HG03064 (cell line): ENCODE results near the gene IQSEC3.

Source experiments
- ATAC-seq: cut with Tn5 transposase; IDR thresholded peaks from one replicate; pipeline ENCODE4 v1.9.1; 2021; ENCODE audit warnings: low read depth; ENCODE audit not compliant: unreplicated experiment

The IQSEC3 gene

DNA sequence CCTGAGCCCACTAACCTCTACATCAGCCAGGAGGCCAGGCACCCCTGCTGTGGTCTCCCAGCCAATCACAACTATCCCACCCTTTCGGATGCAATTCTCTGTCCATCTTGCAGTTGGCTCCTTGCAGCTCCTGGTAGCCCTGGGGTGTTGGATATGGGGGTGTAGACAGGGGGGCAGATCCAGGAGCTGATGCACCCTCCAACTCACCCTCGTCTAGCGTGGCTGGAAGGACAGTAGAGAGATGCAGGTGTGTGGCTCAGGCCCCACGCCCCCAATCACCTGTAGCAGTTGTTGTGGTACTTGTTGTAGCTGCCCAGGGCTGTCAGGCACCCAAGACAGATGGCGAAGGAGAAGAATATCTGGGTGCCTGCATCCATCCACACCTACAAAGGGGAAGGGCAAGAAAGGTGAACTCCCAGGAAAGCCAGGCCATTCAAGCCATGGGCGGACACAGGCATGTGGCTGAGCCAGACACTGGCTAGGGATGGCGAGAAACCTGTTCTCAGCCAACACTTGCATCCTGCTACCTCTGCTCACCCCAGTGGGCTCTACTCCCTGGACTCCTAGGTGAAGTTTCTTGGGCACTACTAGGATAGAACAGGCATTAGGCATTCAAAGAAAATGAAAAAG lies 160.8 kb downstream of the IQSEC3 start:
- no peak for ATAC-seq
